HFF-Myc (cell line): ENCODE data around the gene ETNK2.

ENCODE experiments used
- DNase-seq: peaks from one replicate; pipeline ENCODE4 v3.0.0-alpha.2; 2011; ENCODE audit warnings: low read depth; ENCODE audit errors: extremely low read depth
- H3K4me3 ChIP-seq: replicated peaks from 2 replicates; pipeline ENCODE4 v1.5.1; 2011; ENCODE audit warnings: low read depth, mild to moderate bottlenecking, control low read depth, low read length
- TF ChIP-seq, protein P1 (sequence below): IDR thresholded peaks from 2 replicates; pipeline ENCODE4 v1.5.1; 2012; ENCODE audit warnings: mild to moderate bottlenecking, low read depth, low read length, control low read depth; ENCODE audit errors: missing control alignments

Gene ETNK2

DNA sequence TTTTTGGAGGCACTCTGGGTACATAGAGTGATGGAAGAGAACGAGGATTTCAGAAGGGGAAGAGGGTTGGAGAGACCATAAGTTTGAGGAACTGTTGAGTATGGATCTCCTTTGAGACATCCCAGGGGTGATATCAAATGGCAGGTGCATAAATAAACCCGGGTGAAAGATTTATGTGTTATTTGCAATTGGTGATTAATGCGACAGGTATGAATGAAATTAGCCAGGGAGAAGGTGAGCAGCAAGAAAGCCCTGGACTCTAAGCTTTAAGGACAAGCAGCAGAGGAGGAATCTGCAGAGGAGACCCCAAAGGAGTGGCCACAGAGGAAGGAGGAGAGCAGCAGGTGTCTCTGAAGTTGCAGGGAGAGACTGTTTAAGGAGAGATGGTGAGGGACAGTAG lies 23.1 kb upstream of the ETNK2 start:
- no peak for DNase-seq
- TF ChIP-seq, protein P1, sequence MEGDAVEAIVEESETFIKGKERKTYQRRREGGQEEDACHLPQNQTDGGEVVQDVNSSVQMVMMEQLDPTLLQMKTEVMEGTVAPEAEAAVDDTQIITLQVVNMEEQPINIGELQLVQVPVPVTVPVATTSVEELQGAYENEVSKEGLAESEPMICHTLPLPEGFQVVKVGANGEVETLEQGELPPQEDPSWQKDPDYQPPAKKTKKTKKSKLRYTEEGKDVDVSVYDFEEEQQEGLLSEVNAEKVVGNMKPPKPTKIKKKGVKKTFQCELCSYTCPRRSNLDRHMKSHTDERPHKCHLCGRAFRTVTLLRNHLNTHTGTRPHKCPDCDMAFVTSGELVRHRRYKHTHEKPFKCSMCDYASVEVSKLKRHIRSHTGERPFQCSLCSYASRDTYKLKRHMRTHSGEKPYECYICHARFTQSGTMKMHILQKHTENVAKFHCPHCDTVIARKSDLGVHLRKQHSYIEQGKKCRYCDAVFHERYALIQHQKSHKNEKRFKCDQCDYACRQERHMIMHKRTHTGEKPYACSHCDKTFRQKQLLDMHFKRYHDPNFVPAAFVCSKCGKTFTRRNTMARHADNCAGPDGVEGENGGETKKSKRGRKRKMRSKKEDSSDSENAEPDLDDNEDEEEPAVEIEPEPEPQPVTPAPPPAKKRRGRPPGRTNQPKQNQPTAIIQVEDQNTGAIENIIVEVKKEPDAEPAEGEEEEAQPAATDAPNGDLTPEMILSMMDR: no peak
- no peak overlapping the region for H3K4me3 ChIP-seq

DNA sequence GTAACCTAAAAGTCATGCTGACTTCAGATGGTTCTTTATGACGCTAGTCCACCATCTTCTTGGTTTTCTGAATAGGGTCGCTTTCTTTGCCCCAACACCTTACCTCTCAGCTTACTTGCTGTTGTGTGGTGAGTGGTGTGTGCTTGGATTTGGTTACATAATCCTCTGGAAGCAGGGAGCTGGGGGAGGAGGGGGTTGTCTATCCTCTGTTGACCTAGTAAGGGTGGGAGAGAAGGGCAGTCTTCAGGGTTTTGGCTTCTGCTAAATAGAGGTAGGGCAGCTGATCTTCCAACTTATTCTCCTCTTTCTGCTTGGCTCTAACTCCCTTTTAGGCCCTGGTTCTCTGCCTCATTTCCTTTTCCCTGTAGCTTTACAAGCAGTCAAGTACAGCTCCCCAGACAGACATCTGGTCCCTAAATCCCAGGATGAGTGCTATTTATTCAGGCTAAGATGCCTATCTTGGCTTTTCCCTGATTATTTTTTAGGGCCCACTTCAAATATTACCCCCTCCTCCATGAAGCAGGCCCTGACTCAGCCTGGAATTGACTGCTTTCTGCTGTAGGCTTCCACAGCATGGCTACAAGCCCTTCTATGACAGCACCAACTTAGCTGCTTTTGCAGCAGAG lies 20.7 kb upstream of the ETNK2 start:
- DNase-seq: no peak
- no peak overlapping the region for H3K4me3 ChIP-seq
- TF ChIP-seq, protein P1: no peak

- H3K4me3 ChIP-seq: no peak overlapping the region
- no peak for DNase-seq
- TF ChIP-seq, protein P1: no peak
Observed at GRCh38 chr1:204171751-204172178, 19.9 kb upstream of the ETNK2 start.

GRCh38 chr1:204170494-204171155 lies 18.8 kb upstream of the ETNK2 start:
- H3K4me3 ChIP-seq: no peak overlapping the region
- DNase-seq: no peak
- TF ChIP-seq, protein P1: no peak

DNA sequence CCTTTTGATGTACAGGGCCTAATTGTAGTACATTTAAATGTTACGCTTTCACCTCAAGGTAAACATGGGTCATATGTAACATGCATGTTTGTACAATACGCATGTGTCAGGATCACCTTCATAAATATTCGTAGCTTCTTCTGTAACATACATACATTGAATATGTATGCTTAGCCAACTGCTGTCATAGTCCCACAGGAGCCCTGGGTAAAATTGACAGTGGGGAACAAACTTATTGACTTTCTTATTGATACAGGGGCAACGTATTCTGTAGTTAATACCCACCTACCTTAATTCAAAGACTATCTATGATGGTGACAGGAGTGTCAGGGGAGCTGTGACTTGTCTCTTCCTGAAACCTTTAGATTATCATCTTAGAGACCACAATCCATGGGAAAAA lies 18.0 kb upstream of the ETNK2 start:
- no peak overlapping the region for H3K4me3 ChIP-seq
- DNase-seq: no peak
- TF ChIP-seq, protein P1: no peak

DNA sequence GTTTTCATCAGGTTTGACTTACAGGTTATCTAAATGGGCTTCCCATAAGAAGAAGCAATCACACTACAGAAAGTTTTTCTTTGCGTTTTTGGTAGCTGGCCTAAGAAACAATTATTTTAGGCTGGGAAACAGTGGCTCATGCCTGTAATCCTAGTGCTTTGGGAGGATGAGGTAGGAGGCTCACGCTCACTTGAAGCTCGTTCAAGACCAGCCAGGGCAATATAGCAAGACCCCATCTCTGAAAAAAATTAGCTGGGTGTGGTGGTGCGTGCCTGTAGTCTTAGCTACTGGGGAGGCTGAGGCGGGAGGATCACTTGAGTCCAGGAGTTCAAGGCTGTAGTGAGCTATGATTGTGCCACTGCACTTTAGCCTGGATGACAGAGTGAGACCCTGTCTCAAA lies 15.9 kb upstream of the ETNK2 start:
- no peak for DNase-seq
- TF ChIP-seq, protein P1: no peak
- no peak overlapping the region for H3K4me3 ChIP-seq

DNA sequence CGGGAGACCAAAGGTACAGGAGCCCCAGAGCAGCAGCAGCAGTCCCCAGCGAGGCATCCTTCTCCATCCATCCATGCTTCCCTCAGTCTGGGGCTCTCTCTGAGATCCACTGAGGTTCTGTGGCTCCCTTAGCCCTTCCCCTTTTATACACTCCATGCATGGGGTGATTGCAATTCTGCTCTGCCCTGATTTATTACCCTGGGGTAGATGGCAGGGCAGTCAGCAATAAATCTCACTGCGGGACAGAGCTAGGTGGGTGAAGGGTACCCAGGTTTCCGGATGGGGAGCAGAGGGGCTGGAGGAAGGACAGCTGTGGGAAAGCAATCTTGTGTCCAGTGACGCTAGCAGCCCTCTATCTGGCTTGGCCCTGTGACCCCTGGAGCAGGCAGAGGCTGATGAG lies 14.4 kb upstream of the ETNK2 start, which contains the start of gene REN:
TSS of gene REN (minus strand) at position 119 of the 400 bp plus-strand sequence. CDS start at position 75, 44 bp downstream.
- no peak within 1 kb of the TSS for H3K4me3 ChIP-seq
- TF ChIP-seq, protein P1: no peak
- DNase-seq: no peak
